ENCODE data around the gene PEX14. TPM values are rescaled to one million over a fixed set of nuclear protein-coding genes. Genes with fewer than 3 reads are reported as not detected.

PEX14 gene
- total and polyA plus RNA-seq, 9 of the 15 experiments (the other 6 are each of a cell fraction or from before 2014, with no cell fraction given), result 2.6 to 45.7 (median 22.7) TPM

GRCh38 chr1:10667861-10668761 is 193.4 kb downstream of the PEX14 start:
- BruUV-seq (replicated peaks), result no TSS peak
- CTCF ChIA-PET (ENCODE audit: low intra/inter-chr PET ratio), result no interaction called here
- Histone ChIP-seq H2AFZ (ENCODE audit: low read depth, low read length) (no peak overlapping the region), H3K36me3 (ENCODE audit: control insufficient read depth, insufficient read depth, low read length) (no peaks in the 10 kb centered on the region), H4K20me1 (replicated peaks; ENCODE audit: control insufficient read depth, insufficient read depth, low read length) (peaks cover 33% of the 10 kb centered on the region), H3K9me3 (replicated peaks; ENCODE audit: control insufficient read depth, insufficient read depth, low read depth, low read length) (no peaks in the 10 kb centered on the region), H3K9me1 (ENCODE audit: control insufficient read depth, insufficient read depth, low read length) (no peaks in the 10 kb centered on the region), H3K79me2 (ENCODE audit: control insufficient read depth, insufficient read depth, low read length) (no peaks in the 10 kb centered on the region), H3K27me3 (ENCODE audit: control insufficient read depth in 2 of 2, insufficient read depth in 2 of 2, low read length in 2 of 2) (peaks cover 69 to 90% of the 10 kb centered on the region in 2 experiments), H3K4me3 (no peak overlapping the region), H3K27ac (ENCODE audit: extremely low read depth, low read depth, low read length) (no peak overlapping the region), H3K4me2 (ENCODE audit: insufficient read depth, low read length) (no peak overlapping the region), H3K4me1 (replicated peaks in 1 of 2; ENCODE audit: control insufficient read depth in 2 of 2, insufficient read depth in 2 of 2, low read length in 2 of 2) (peaks cover 0 to 46% of the 10 kb centered on the region in 2 experiments; a peak in 2 of 5 replicates), H3K9ac (ENCODE audit: insufficient read depth in 1 of 2, low read depth in 2 of 2, low read length in 2 of 2) (peak overlapping the region in 1 of 2 experiments; percentile 52; a peak in 1 of 4 replicates)
- intact Hi-C loops (cut with micrococcal nuclease), result no loop called here
- ATAC-seq (no peak), DNase-seq (ENCODE audit: extremely low read depth in 1 of 4, low spot score in 3 of 4) (no peak), FAIRE-seq (no peak)
- in situ Hi-C loops (cut with MboI), result no loop called here
- no peak for TF ChIP-seq SNIP1 (IDR thresholded peaks at IDR 0.05; ENCODE audit: low read depth)
- peak in 1 of 2 experiments; percentile 10 for TF ChIP-seq E2F6 (IDR thresholded peaks at IDR 0.05; ENCODE audit: borderline replicate concordance in 1 of 2, extremely low read depth in 1 of 2, insufficient read depth in 1 of 2, insufficient read length in 1 of 2, low read depth in 1 of 2, low read length in 1 of 2, poor library complexity in 1 of 2, severe bottlenecking in 1 of 2)
- WGBS (ENCODE audit: insufficient coverage, low coverage, missing lambda C conversion rate), result 12% methylated on average over 38 of the region's 40 CpGs
- POLR2A ChIA-PET, result interaction anchor here (0.9 kb wide), 1 partner anchor 9 kb away, joined by 3 read pairs; no protein-coding TSS in a partner anchor
